ENCODE results near the gene NECAB3. TPM values are rescaled to one million over a fixed set of nuclear protein-coding genes. Genes with fewer than 3 reads are reported as not detected.
"Not testable (repeated sequence)": the region's sequence is repeated elsewhere in the genome, so short reads cannot be mapped to it uniquely, and the experiment has no call there.

NECAB3 gene
- total and polyA plus RNA-seq, 5 experiments from 2014 or later = 1.1 to 12.8 (median 1.8) TPM

- no peaks in the 10 kb centered on the region for H3K9me3 Mint-ChIP-seq
- no peak for DNase-seq
- POLR2A ChIA-PET = interaction anchor here (0.6 kb wide), 1 partner anchor 211 kb away, joined by 3 read pairs; no protein-coding TSS in a partner anchor
- peak overlapping the region in 3 of 10 donors; percentile 31 to 74 (median 38) for H3K27ac Mint-ChIP-seq
- no peaks in the 10 kb centered on the region for H3K27me3 Mint-ChIP-seq
- H3K4me3 Mint-ChIP-seq = no peak overlapping the region
- no peak for ATAC-seq
- peaks cover 6 to 27% (median 11%) of the 10 kb centered on the region in 4 donors for H3K4me1 Mint-ChIP-seq
- peaks cover 0 to 13% (median 7%) of the 10 kb centered on the region in 3 donors for H3K36me3 Mint-ChIP-seq
Measured at GRCh38 chr20:33650111-33650752, 24.0 kb downstream of the NECAB3 start.

- H3K27ac Mint-ChIP-seq = no peak overlapping the region
- DNase-seq = no peak
- no peaks in the 10 kb centered on the region for H3K9me3 Mint-ChIP-seq
- H3K4me1 Mint-ChIP-seq = peaks cover 6 to 27% (median 11%) of the 10 kb centered on the region in 4 donors
- peaks cover 0 to 21% (median 7%) of the 10 kb centered on the region in 3 donors for H3K36me3 Mint-ChIP-seq
- no peak for ATAC-seq
- POLR2A ChIA-PET = no interaction called here
- H3K4me3 Mint-ChIP-seq = no peak overlapping the region
- no peaks in the 10 kb centered on the region for H3K27me3 Mint-ChIP-seq
Measured at GRCh38 chr20:33649201-33649681, 25.0 kb downstream of the NECAB3 start.

- no peak for ATAC-seq
- Mint-ChIP-seq H3K36me3 (peaks cover 0 to 21% (median 7%) of the 10 kb centered on the region in 3 donors), H3K27me3 (no peaks in the 10 kb centered on the region), H3K4me3 (no peak overlapping the region), H3K4me1 (peaks cover 3 to 26% (median 10%) of the 10 kb centered on the region in 4 donors), H3K27ac (no peak overlapping the region), H3K9me3 (no peaks in the 10 kb centered on the region)
- POLR2A ChIA-PET = no interaction called here
- no peak for DNase-seq
Measured at GRCh38 chr20:33648396-33649004, 25.7 kb downstream of the NECAB3 start.

GRCh38 chr20:33647603-33648395, 26.4 kb downstream of the NECAB3 start:
- POLR2A ChIA-PET = no interaction called here
- DNase-seq = no peak
- H3K4me1 Mint-ChIP-seq = peaks cover 0 to 20% (median 7%) of the 10 kb centered on the region in 4 donors
- peaks cover 0 to 27% (median 7%) of the 10 kb centered on the region in 3 donors for H3K36me3 Mint-ChIP-seq
- H3K27ac Mint-ChIP-seq = peak overlapping the region in 5 of 10 donors; percentile 29 to 85 (median 52)
- H3K4me3 Mint-ChIP-seq = peak overlapping the region in 1 of 10 donors; percentile 24
- no peak for ATAC-seq
- no peaks in the 10 kb centered on the region for H3K27me3 Mint-ChIP-seq
- H3K9me3 Mint-ChIP-seq = no peaks in the 10 kb centered on the region

GRCh38 chr20:33646959-33647602, 27.1 kb downstream of the NECAB3 start:
- not testable (repeated sequence) for ATAC-seq, H3K4me3 Mint-ChIP-seq, H3K27me3 Mint-ChIP-seq, DNase-seq, H3K9me3 Mint-ChIP-seq
- H3K4me1 Mint-ChIP-seq = peaks cover 0 to 20% (median 7%) of the 10 kb centered on the region in 4 donors
- H3K36me3 Mint-ChIP-seq = peaks cover 0 to 34% (median 7%) of the 10 kb centered on the region in 3 donors
- H3K27ac Mint-ChIP-seq = peak overlapping the region in 1 of 10 donors; percentile 2
- POLR2A ChIA-PET = interaction anchor here (0.7 kb wide), 1 partner anchor 22 kb away, joined by 4 read pairs; no protein-coding TSS in a partner anchor

GRCh38 chr20:33646191-33646590, 28.0 kb downstream of the NECAB3 start:
- Mint-ChIP-seq H3K36me3 (peaks cover 0 to 39% (median 7%) of the 10 kb centered on the region in 3 donors), H3K27me3 (no peaks in the 10 kb centered on the region), H3K4me1 (peaks cover 0 to 20% (median 7%) of the 10 kb centered on the region in 4 donors), H3K27ac (peak overlapping the region in 1 of 10 donors; percentile 43), H3K4me3 (no peak overlapping the region), H3K9me3 (no peaks in the 10 kb centered on the region)
- DNase-seq = no peak
- POLR2A ChIA-PET = interaction anchor here (0.7 kb wide), 1 partner anchor 21 kb away, joined by 4 read pairs; no protein-coding TSS in a partner anchor
- no peak for ATAC-seq

- no peak for ATAC-seq
- no peak for DNase-seq
- Mint-ChIP-seq H3K27ac (no peak overlapping the region), H3K4me3 (no peak overlapping the region), H3K4me1 (peaks cover 0 to 20% (median 7%) of the 10 kb centered on the region in 4 donors), H3K9me3 (no peaks in the 10 kb centered on the region), H3K27me3 (no peaks in the 10 kb centered on the region), H3K36me3 (peaks cover 0 to 47% (median 7%) of the 10 kb centered on the region in 3 donors)
- POLR2A ChIA-PET = no interaction called here
Measured at GRCh38 chr20:33645396-33645795, 28.8 kb downstream of the NECAB3 start.

GRCh38 chr20:33645072-33645358, 29.2 kb downstream of the NECAB3 start:
- Mint-ChIP-seq H3K4me1 (peaks cover 0 to 20% (median 7%) of the 10 kb centered on the region in 4 donors), H3K27ac (no peak overlapping the region), H3K27me3 (no peaks in the 10 kb centered on the region), H3K36me3 (peaks cover 0 to 51% (median 10%) of the 10 kb centered on the region in 3 donors), H3K4me3 (no peak overlapping the region), H3K9me3 (no peaks in the 10 kb centered on the region)
- ATAC-seq (no peak), DNase-seq (no peak)
- POLR2A ChIA-PET = interaction anchor here (0.6 kb wide), 1 partner anchor 201 kb away, joined by 3 read pairs; the partner anchor contains the start of gene SNTA1

- Mint-ChIP-seq H3K4me3 (no peak overlapping the region), H3K27ac (peak overlapping the region in 1 of 10 donors; percentile 59), H3K9me3 (no peaks in the 10 kb centered on the region), H3K36me3 (peaks cover 0 to 56% (median 14%) of the 10 kb centered on the region in 3 donors), H3K27me3 (no peaks in the 10 kb centered on the region), H3K4me1 (peaks cover 0 to 20% (median 6%) of the 10 kb centered on the region in 4 donors)
- ATAC-seq = no peak
- DNase-seq = no peak
- POLR2A ChIA-PET = interaction anchor here (0.6 kb wide), 1 partner anchor 201 kb away, joined by 3 read pairs; the partner anchor contains the start of gene SNTA1
Measured at GRCh38 chr20:33644313-33645071, 29.7 kb downstream of the NECAB3 start.

- peak overlapping the region in 1 of 10 donors; percentile 39 for H3K27ac Mint-ChIP-seq
- no peak overlapping the region for H3K4me3 Mint-ChIP-seq
- POLR2A ChIA-PET = interaction anchor here (1.0 to 1.5 kb wide), 2 partner anchors 12 to 150 kb away, joined by 4 to 7 read pairs; partner anchors contain the start of gene CBFA2T2
- peaks cover 0 to 76% (median 12%) of the 10 kb centered on the region in 3 donors for H3K36me3 Mint-ChIP-seq
- no peak for ATAC-seq
- peaks cover 0 to 2% (median 0%) of the 10 kb centered on the region in 4 donors for H3K4me1 Mint-ChIP-seq
- H3K9me3 Mint-ChIP-seq = no peaks in the 10 kb centered on the region
- no peak for DNase-seq
- no peaks in the 10 kb centered on the region for H3K27me3 Mint-ChIP-seq
Measured at GRCh38 chr20:33640287-33640686, 33.9 kb downstream of the NECAB3 start.

- H3K4me3 Mint-ChIP-seq = no peak overlapping the region
- peak overlapping the region in 1 of 10 donors; percentile 57 for H3K27ac Mint-ChIP-seq
- ATAC-seq (no peak), DNase-seq (no peak)
- POLR2A ChIA-PET = no interaction called here
- H3K9me3 Mint-ChIP-seq = no peaks in the 10 kb centered on the region
- H3K36me3 Mint-ChIP-seq = peaks cover 0 to 75% (median 15%) of the 10 kb centered on the region in 3 donors
- H3K4me1 Mint-ChIP-seq = peaks cover 0 to 4% (median 2%) of the 10 kb centered on the region in 4 donors
- no peaks in the 10 kb centered on the region for H3K27me3 Mint-ChIP-seq
Measured at GRCh38 chr20:33636776-33637175, 37.5 kb downstream of the NECAB3 start.
